ENCODE measurements around the gene NKIRAS2.

GRCh38 chr17:42016411-42016831 lies 3.5 kb upstream of the NKIRAS2 start:
- TF ChIP-seq, protein P1, sequence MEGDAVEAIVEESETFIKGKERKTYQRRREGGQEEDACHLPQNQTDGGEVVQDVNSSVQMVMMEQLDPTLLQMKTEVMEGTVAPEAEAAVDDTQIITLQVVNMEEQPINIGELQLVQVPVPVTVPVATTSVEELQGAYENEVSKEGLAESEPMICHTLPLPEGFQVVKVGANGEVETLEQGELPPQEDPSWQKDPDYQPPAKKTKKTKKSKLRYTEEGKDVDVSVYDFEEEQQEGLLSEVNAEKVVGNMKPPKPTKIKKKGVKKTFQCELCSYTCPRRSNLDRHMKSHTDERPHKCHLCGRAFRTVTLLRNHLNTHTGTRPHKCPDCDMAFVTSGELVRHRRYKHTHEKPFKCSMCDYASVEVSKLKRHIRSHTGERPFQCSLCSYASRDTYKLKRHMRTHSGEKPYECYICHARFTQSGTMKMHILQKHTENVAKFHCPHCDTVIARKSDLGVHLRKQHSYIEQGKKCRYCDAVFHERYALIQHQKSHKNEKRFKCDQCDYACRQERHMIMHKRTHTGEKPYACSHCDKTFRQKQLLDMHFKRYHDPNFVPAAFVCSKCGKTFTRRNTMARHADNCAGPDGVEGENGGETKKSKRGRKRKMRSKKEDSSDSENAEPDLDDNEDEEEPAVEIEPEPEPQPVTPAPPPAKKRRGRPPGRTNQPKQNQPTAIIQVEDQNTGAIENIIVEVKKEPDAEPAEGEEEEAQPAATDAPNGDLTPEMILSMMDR (IDR thresholded peaks at IDR 0.05; ENCODE audit: low read depth, low read length, missing input control): no peak
- no peak for TF ChIP-seq TAF1 (conservative IDR thresholded peaks at IDR 0.05)
